GM23248 (cell line): ENCODE measurements around the gene PSENEN. TPM values are rescaled to one million over a fixed set of nuclear protein-coding genes. Genes with fewer than 3 reads are reported as not detected.

Experiments used
- DNase-seq: peaks from one replicate; pipeline ENCODE4 v3.0.0-alpha.2; 2015
- H2AFZ ChIP-seq: fragments of 200-600 bp; sonication (generic); 2 replicates; pipeline ENCODE4 v1.6.1; 2016; ENCODE audit warnings: antibody characterized with exemption
- H3F3A ChIP-seq: fragments of 200-600 bp; sonication (generic); 2 replicates; pipeline ENCODE4 v1.6.1; 2016; ENCODE audit warnings: mild to moderate bottlenecking, antibody characterized with exemption, mixed run types; ENCODE audit not compliant: insufficient read depth
- H3K27ac ChIP-seq: fragments of 200-600 bp; sonication (generic); 2 replicates; pipeline ENCODE4 v1.5.1; 2016; ENCODE audit warnings: mild to moderate bottlenecking
- H3K27me3 ChIP-seq: fragments of 200-600 bp; sonication (generic); replicated peaks from 2 replicates; pipeline ENCODE4 v1.6.1; 2016; ENCODE audit warnings: mild to moderate bottlenecking; ENCODE audit not compliant: insufficient read depth
- H3K36me3 ChIP-seq: fragments of 200-600 bp; sonication (generic); 2 replicates; pipeline ENCODE4 v1.6.1; 2016; ENCODE audit warnings: low read depth, mild to moderate bottlenecking
- H3K4me1 ChIP-seq: fragments of 200-600 bp; sonication (generic); 2 replicates; pipeline ENCODE4 v1.6.1; 2016; ENCODE audit warnings: mild to moderate bottlenecking; ENCODE audit not compliant: insufficient read depth
- H3K4me2 ChIP-seq: fragments of 200-600 bp; sonication (generic); one replicate; pipeline ENCODE4 v1.6.1; 2016; ENCODE audit warnings: mild to moderate bottlenecking; ENCODE audit not compliant: unreplicated experiment
- H3K4me3 ChIP-seq: fragments of 200-600 bp; sonication (generic); 2 replicates; pipeline ENCODE4 v1.5.1; 2016; ENCODE audit warnings: mild to moderate bottlenecking
- H3K79me2 ChIP-seq: fragments of 200-600 bp; sonication (generic); 2 replicates; pipeline ENCODE4 v1.6.1; 2016; ENCODE audit warnings: mild to moderate bottlenecking; ENCODE audit not compliant: insufficient read depth
- H3K9ac ChIP-seq: fragments of 200-600 bp; sonication (generic); 2 replicates; pipeline ENCODE4 v1.6.1; 2016; ENCODE audit warnings: mild to moderate bottlenecking
- H3K9me2 ChIP-seq: fragments of 200-600 bp; sonication (generic); 2 replicates; pipeline ENCODE4 v1.6.1; 2016; ENCODE audit warnings: mixed run types, mild to moderate bottlenecking, moderate library complexity; ENCODE audit not compliant: insufficient read depth
- H3K9me3 ChIP-seq: fragments of 200-600 bp; sonication (generic); one replicate; pipeline ENCODE4 v1.6.1; 2017; ENCODE audit warnings: low read depth
- H4K20me1 ChIP-seq: fragments of 200-600 bp; sonication (generic); 2 replicates; pipeline ENCODE4 v1.6.0; 2016; ENCODE audit not compliant: insufficient read depth
- EZH2 ChIP-seq: fragments of 200-600 bp; sonication (generic); IDR thresholded peaks from 2 replicates; pipeline ENCODE4 v1.6.1; 2018; ENCODE audit warnings: antibody characterized with exemption, mild to moderate bottlenecking; ENCODE audit not compliant: insufficient read depth, poor library complexity, severe bottlenecking
- EZH2phosphoT487 ChIP-seq: fragments of 200-600 bp; sonication (generic); IDR thresholded peaks from 2 replicates; pipeline ENCODE4 v1.6.1; 2018; ENCODE audit warnings: antibody characterized with exemption, moderate library complexity, mild to moderate bottlenecking, low read depth; ENCODE audit not compliant: insufficient read depth
- WGBS, 2 experiments: methylation state at CpG; one replicate each; pipeline ENCODE4 v1.1.6; 2015 to 2017; ENCODE audit warnings: low lambda C conversion rate in 2 of 2, low coverage in 1 of 2; ENCODE audit errors: missing lambda C conversion rate in 2 of 2; 5-methylcytosine and 5-hydroxymethylcytosine counted together
- in situ Hi-C: fragments of 300-500 bp; cut with MboI; formaldehyde crosslinking; loops from 2 replicates; pipeline ENCODE4 v1.15.0; 2020
- polyA plus RNA-seq: library from polyadenylated mRNA; unstranded; fragments of >200 nt; fragmentation: Nextera tagmentation; extraction: Ambion mirVana; gene quantifications from 2 replicates; pipeline ENCODE4 v1.2.1, GENCODE V29; 2016
- total RNA-seq: library from RNA; depleted of rRNA; stranded (reverse); fragments of >200 nt; shearing (Covaris generic); gene quantifications from 2 replicates; pipeline ENCODE4 v1.2.3, GENCODE V29; 2014

The PSENEN gene
- total and polyA plus RNA-seq, 2 experiments from 2014 or later, result 21.6 to 108 TPM

GRCh38 chr19:35780058-35780457 is 34.6 kb downstream of the PSENEN start:
- Histone ChIP-seq H3K4me2 (no peak overlapping the region), H3K4me3 (no peak overlapping the region), H4K20me1 (no peaks in the 10 kb centered on the region), H3K27me3 (no peaks in the 10 kb centered on the region), H3F3A (no peaks in the 10 kb centered on the region), H2AFZ (no peak overlapping the region), H3K36me3 (no peaks in the 10 kb centered on the region), H3K79me2 (no peaks in the 10 kb centered on the region), H3K27ac (no peak overlapping the region), H3K9me3 (no peaks in the 10 kb centered on the region), H3K9ac (no peak overlapping the region), H3K4me1 (no peaks in the 10 kb centered on the region), H3K9me2 (no peaks in the 10 kb centered on the region)
- in situ Hi-C loops, result no loop called here
- 96% methylated on average over 15 to 16 of the region's 16 CpGs for WGBS, 2 experiments
- no peak for TF ChIP-seq EZH2
- no peak for TF ChIP-seq EZH2phosphoT487
- no peak for DNase-seq

DNA sequence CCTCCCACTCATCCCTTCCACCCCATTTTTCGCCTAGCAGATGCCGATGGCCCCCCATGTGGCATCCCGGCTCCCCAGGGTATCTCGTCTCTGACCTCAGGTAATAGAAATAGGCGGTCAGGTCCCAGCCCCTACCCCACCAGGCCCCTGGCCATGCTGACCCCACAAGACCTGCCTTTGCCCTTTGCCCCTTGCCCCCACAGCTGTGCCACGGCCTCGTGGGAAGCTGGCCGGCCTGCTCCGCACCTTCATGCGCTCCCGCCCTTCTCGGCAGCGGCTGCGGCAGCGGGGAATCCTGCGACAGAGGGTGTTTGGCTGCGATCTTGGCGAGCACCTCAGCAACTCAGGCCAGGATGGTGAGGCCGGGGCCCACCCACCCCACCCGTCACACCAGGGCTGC is 35.3 kb downstream of the PSENEN start:
- TF ChIP-seq EZH2 (no peak), EZH2phosphoT487 (no peak)
- H3K4me1 ChIP-seq, result no peaks in the 10 kb centered on the region
- no peak overlapping the region for H3K9ac ChIP-seq
- H3K79me2 ChIP-seq, result no peaks in the 10 kb centered on the region
- no peaks in the 10 kb centered on the region for H3K9me3 ChIP-seq
- H4K20me1 ChIP-seq, result no peaks in the 10 kb centered on the region
- no peaks in the 10 kb centered on the region for H3K36me3 ChIP-seq
- H3F3A ChIP-seq, result no peaks in the 10 kb centered on the region
- DNase-seq, result no peak
- 96% methylated on average over 9 to 20 of the region's 20 CpGs for WGBS, 2 experiments
- H3K4me2 ChIP-seq, result no peak overlapping the region
- no peaks in the 10 kb centered on the region for H3K9me2 ChIP-seq
- no peak overlapping the region for H2AFZ ChIP-seq
- in situ Hi-C loops, result no loop called here
- no peak overlapping the region for H3K4me3 ChIP-seq
- H3K27ac ChIP-seq, result no peak overlapping the region
- H3K27me3 ChIP-seq, result no peaks in the 10 kb centered on the region

- no peak overlapping the region for H3K4me3 ChIP-seq
- H3K79me2 ChIP-seq, result no peaks in the 10 kb centered on the region
- H4K20me1 ChIP-seq, result no peaks in the 10 kb centered on the region
- no peaks in the 10 kb centered on the region for H3K4me1 ChIP-seq
- H2AFZ ChIP-seq, result no peak overlapping the region
- H3K27ac ChIP-seq, result no peak overlapping the region
- no peaks in the 10 kb centered on the region for H3F3A ChIP-seq
- H3K36me3 ChIP-seq, result no peaks in the 10 kb centered on the region
- H3K9ac ChIP-seq, result no peak overlapping the region
- in situ Hi-C loops, result no loop called here
- no peak for DNase-seq
- H3K27me3 ChIP-seq, result no peaks in the 10 kb centered on the region
- 91 to 93% methylated on average over 9 of the region's 9 CpGs for WGBS, 2 experiments
- no peaks in the 10 kb centered on the region for H3K9me2 ChIP-seq
- H3K4me2 ChIP-seq, result no peak overlapping the region
- no peak for TF ChIP-seq EZH2phosphoT487
- no peak for TF ChIP-seq EZH2
- no peaks in the 10 kb centered on the region for H3K9me3 ChIP-seq
Observed at GRCh38 chr19:35781650-35782049, 36.2 kb downstream of the PSENEN start.

DNA sequence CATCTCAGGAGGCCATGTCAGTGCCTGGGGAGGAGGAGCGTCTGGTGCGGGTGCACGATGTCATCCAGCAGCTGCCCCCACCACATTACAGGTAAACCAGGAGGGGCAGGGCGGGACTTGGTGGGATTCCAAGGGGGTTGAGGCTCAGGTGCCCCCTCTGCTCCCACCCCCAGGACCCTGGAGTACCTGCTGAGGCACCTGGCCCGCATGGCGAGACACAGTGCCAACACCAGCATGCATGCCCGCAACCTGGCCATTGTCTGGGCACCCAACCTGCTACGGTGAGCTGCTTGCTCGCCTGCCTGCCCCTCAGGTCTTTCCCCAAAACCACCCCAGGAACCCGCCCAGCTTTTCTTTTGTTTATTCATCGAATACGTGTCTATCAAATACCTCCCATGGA is 37.1 kb downstream of the PSENEN start:
- no peaks in the 10 kb centered on the region for H3K27me3 ChIP-seq
- H3K4me2 ChIP-seq, result no peak overlapping the region
- no peak overlapping the region for H3K4me3 ChIP-seq
- in situ Hi-C loops, result no loop called here
- no peaks in the 10 kb centered on the region for H3K36me3 ChIP-seq
- no peaks in the 10 kb centered on the region for H3K9me3 ChIP-seq
- no peak for DNase-seq
- no peaks in the 10 kb centered on the region for H3K79me2 ChIP-seq
- no peak overlapping the region for H3K27ac ChIP-seq
- 98 to 99% methylated on average over 9 to 11 of the region's 12 CpGs for WGBS, 2 experiments
- no peaks in the 10 kb centered on the region for H3K9me2 ChIP-seq
- no peaks in the 10 kb centered on the region for H3F3A ChIP-seq
- no peak overlapping the region for H3K9ac ChIP-seq
- TF ChIP-seq EZH2phosphoT487, result no peak
- TF ChIP-seq EZH2, result no peak
- H4K20me1 ChIP-seq, result no peaks in the 10 kb centered on the region
- H3K4me1 ChIP-seq, result no peaks in the 10 kb centered on the region
- no peak overlapping the region for H2AFZ ChIP-seq
